Peyer's patch (tissue), 4 donors: ENCODE data around the gene ADCY2.

Experiments
- POLR2A ChIP-seq, 2 donors: fragments of 450-650 bp; IDR thresholded peaks; one replicate each; pipeline ENCODE4 v1.5.1; 2017; ENCODE audit warnings: antibody characterized with exemption in 2 of 2, mild to moderate bottlenecking in 2 of 2, moderate library complexity in 2 of 2
- TF ChIP-seq, protein P1 (sequence below), 6 experiments: fragments of 450-650 bp in 4 of 6; fragments of 200-600 bp in 2 of 6; sonication (generic) in 1 of 6; IDR thresholded peaks; one replicate each; pipeline ENCODE4 v1.5.1; 2017 to 2019; ENCODE audit warnings: antibody characterized with exemption in 6 of 6, mild to moderate bottlenecking in 3 of 6, moderate library complexity in 1 of 6

DNA sequence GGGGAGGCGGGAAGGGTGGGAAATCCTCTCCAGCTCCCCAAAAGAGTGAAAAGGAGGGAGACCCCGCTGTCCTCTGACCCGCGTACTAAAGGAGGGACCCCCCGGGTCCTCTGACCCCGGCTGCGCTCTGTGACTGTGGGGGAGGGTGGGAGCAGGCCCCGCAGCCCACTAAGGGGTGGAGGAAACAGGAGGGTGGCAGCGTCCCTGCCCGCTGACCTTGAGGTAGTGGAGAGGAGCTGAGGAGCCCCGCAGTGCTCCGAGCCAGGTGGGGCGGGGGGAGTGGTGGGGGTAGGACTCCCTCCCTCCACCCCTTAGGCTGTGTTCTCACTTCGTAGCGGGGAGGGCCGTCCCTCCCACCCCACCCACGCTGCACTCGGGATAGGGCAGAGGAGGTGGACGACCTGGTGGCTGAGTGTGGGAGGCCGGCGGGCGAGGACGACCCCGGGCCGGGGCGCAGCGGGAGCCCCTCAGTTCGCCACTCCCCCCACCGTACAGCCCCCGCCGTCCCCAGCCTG lies 449 bp upstream of the ADCY2 start:
- TF ChIP-seq, protein P1, sequence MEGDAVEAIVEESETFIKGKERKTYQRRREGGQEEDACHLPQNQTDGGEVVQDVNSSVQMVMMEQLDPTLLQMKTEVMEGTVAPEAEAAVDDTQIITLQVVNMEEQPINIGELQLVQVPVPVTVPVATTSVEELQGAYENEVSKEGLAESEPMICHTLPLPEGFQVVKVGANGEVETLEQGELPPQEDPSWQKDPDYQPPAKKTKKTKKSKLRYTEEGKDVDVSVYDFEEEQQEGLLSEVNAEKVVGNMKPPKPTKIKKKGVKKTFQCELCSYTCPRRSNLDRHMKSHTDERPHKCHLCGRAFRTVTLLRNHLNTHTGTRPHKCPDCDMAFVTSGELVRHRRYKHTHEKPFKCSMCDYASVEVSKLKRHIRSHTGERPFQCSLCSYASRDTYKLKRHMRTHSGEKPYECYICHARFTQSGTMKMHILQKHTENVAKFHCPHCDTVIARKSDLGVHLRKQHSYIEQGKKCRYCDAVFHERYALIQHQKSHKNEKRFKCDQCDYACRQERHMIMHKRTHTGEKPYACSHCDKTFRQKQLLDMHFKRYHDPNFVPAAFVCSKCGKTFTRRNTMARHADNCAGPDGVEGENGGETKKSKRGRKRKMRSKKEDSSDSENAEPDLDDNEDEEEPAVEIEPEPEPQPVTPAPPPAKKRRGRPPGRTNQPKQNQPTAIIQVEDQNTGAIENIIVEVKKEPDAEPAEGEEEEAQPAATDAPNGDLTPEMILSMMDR (IDR thresholded peaks at IDR 0.05), result no peak
- TF ChIP-seq POLR2A (IDR thresholded peaks at IDR 0.05), result no peak
